ENCODE data around the gene CRTC1. TPM values are rescaled to one million over a fixed set of nuclear protein-coding genes. Genes with fewer than 3 reads are reported as not detected.

CRTC1 gene
- total RNA-seq, 4 donors from 2014 or later: 2.8 to 8.8 (median 3.7) TPM

GRCh38 chr19:18645035-18645511, 38.4 kb upstream of the CRTC1 start:
- no peaks in the 10 kb centered on the region for H3K9me3 ChIP-seq
- TF ChIP-seq CTCF (IDR thresholded peaks at IDR 0.05 in 4 of 5, conservative IDR thresholded peaks at IDR 0.05 in 1 of 5): no peak
- TF ChIP-seq POLR2A (IDR thresholded peaks at IDR 0.05): no peak
- intact Hi-C loops (cut with DNase I; ENCODE audit: low total_unique reads): no loop called here
- peaks cover 34 to 37% of the 10 kb centered on the region in 2 donors for H3K4me1 ChIP-seq
- ATAC-seq (no peak), DNase-seq (no peak)
- H3K36me3 ChIP-seq: no peaks in the 10 kb centered on the region
- no peak overlapping the region for H3K4me3 ChIP-seq
- in situ Hi-C loops (cut with MboI; ENCODE audit: low sequenced_read_pairs in 4 of 4): no loop called here
- H3K27ac ChIP-seq: peak overlapping the region in 2 of 4 donors; percentile 23 to 42
- no peaks in the 10 kb centered on the region for H3K27me3 ChIP-seq

- no peaks in the 10 kb centered on the region for H3K9me3 ChIP-seq
- peaks cover 48 to 53% of the 10 kb centered on the region in 2 donors for H3K4me1 ChIP-seq
- H3K27ac ChIP-seq: peak overlapping the region in 2 of 4 donors; percentile 71 to 82
- intact Hi-C loops (cut with DNase I; ENCODE audit: low total_unique reads) (no loop called here), in situ Hi-C loops (cut with MboI; ENCODE audit: low sequenced_read_pairs in 4 of 4) (no loop called here)
- no peak overlapping the region for H3K4me3 ChIP-seq
- no peaks in the 10 kb centered on the region for H3K36me3 ChIP-seq
- ATAC-seq: no peak
- no peak for DNase-seq
- no peak for TF ChIP-seq CTCF (IDR thresholded peaks at IDR 0.05 in 4 of 5, conservative IDR thresholded peaks at IDR 0.05 in 1 of 5)
- TF ChIP-seq POLR2A (IDR thresholded peaks at IDR 0.05): no peak
- no peaks in the 10 kb centered on the region for H3K27me3 ChIP-seq
Observed at GRCh38 chr19:18646535-18647370, 36.7 kb upstream of the CRTC1 start.

- in situ Hi-C loops (cut with MboI; ENCODE audit: low sequenced_read_pairs in 4 of 4) (no loop called here), intact Hi-C loops (cut with DNase I; ENCODE audit: low total_unique reads) (no loop called here)
- no peaks in the 10 kb centered on the region for H3K27me3 ChIP-seq
- no peak overlapping the region for H3K4me3 ChIP-seq
- peaks cover 53 to 55% of the 10 kb centered on the region in 2 donors for H3K4me1 ChIP-seq
- H3K27ac ChIP-seq: peak overlapping the region in 3 of 4 donors; percentile 71 to 82 (median 81)
- no peak for ATAC-seq
- no peaks in the 10 kb centered on the region for H3K9me3 ChIP-seq
- TF ChIP-seq CTCF (IDR thresholded peaks at IDR 0.05 in 4 of 5, conservative IDR thresholded peaks at IDR 0.05 in 1 of 5): no peak
- TF ChIP-seq POLR2A (IDR thresholded peaks at IDR 0.05): no peak
- no peak for DNase-seq
- H3K36me3 ChIP-seq: no peaks in the 10 kb centered on the region
Observed at GRCh38 chr19:18647371-18647767, 36.1 kb upstream of the CRTC1 start.

- in situ Hi-C loops (cut with MboI; ENCODE audit: low sequenced_read_pairs in 4 of 4): no loop called here
- Histone ChIP-seq H3K4me3 (no peak overlapping the region), H3K27me3 (no peaks in the 10 kb centered on the region), H3K4me1 (peaks cover 53 to 55% of the 10 kb centered on the region in 2 donors), H3K9me3 (no peaks in the 10 kb centered on the region), H3K36me3 (no peaks in the 10 kb centered on the region), H3K27ac (peak overlapping the region; percentile 71 to 82 (median 78))
- intact Hi-C loops (cut with DNase I; ENCODE audit: low total_unique reads): no loop called here
- ATAC-seq: no peak
- TF ChIP-seq POLR2A (IDR thresholded peaks at IDR 0.05) (no peak), CTCF (IDR thresholded peaks at IDR 0.05 in 4 of 5, conservative IDR thresholded peaks at IDR 0.05 in 1 of 5) (no peak)
- DNase-seq: no peak
Observed at GRCh38 chr19:18647807-18648206, 35.7 kb upstream of the CRTC1 start.
